Ishikawa (cell line): ENCODE results near the gene B3GAT1.

ENCODE experiments used
- CEBPB ChIP-seq: IDR thresholded peaks from 2 replicates; pipeline ENCODE4 v1.6.1; 2012
- CREB1 ChIP-seq: IDR thresholded peaks from 2 replicates; pipeline ENCODE4 v1.6.1; 2012; ENCODE audit warnings: low read depth
- EP300 ChIP-seq: IDR thresholded peaks from 2 replicates; pipeline ENCODE4 v1.6.1; 2012; ENCODE audit warnings: borderline replicate concordance
- FOXM1 ChIP-seq: IDR thresholded peaks from 2 replicates; pipeline ENCODE4 v1.6.1; 2012; ENCODE audit warnings: low read depth, borderline replicate concordance
- NFIC ChIP-seq: IDR thresholded peaks from 2 replicates; pipeline ENCODE4 v1.6.1; 2012
- REST ChIP-seq: IDR thresholded peaks from 2 replicates; pipeline ENCODE4 v1.6.1; 2012; ENCODE audit warnings: low read depth, mild to moderate bottlenecking
- TAF1 ChIP-seq: IDR thresholded peaks from 2 replicates; pipeline ENCODE4 v1.6.1; 2012; ENCODE audit warnings: low read depth, mild to moderate bottlenecking
- TCF12 ChIP-seq: IDR thresholded peaks from 2 replicates; pipeline ENCODE4 v1.6.1; 2012; ENCODE audit warnings: low read depth
- TEAD4 ChIP-seq: IDR thresholded peaks from 2 replicates; pipeline ENCODE4 v1.6.1; 2012
- TF ChIP-seq, protein P1 (sequence below): IDR thresholded peaks from 2 replicates; pipeline ENCODE4 v1.6.1; 2012
- TF ChIP-seq, protein P2 (sequence below): IDR thresholded peaks from 2 replicates; pipeline ENCODE4 v1.6.1; 2012

GRCh38 chr11:134406264-134407185 lies 5.5 kb downstream of the B3GAT1 start:
- no peak for TF ChIP-seq REST
- TF ChIP-seq FOXM1 = no peak
- no peak for TF ChIP-seq EP300
- no peak for TF ChIP-seq TAF1
- no peak for TF ChIP-seq CEBPB
- no peak for TF ChIP-seq TCF12
- no peak for TF ChIP-seq TEAD4
- TF ChIP-seq, protein P1, sequence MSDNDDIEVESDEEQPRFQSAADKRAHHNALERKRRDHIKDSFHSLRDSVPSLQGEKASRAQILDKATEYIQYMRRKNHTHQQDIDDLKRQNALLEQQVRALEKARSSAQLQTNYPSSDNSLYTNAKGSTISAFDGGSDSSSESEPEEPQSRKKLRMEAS = no peak
- no peak for TF ChIP-seq CREB1
- TF ChIP-seq NFIC = no peak
- TF ChIP-seq, protein P2, sequence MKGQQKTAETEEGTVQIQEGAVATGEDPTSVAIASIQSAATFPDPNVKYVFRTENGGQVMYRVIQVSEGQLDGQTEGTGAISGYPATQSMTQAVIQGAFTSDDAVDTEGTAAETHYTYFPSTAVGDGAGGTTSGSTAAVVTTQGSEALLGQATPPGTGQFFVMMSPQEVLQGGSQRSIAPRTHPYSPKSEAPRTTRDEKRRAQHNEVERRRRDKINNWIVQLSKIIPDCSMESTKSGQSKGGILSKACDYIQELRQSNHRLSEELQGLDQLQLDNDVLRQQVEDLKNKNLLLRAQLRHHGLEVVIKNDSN = no peak
